Caco-2 (cell line): ENCODE measurements around the gene MRPL58. TPM values are rescaled to one million over a fixed set of nuclear protein-coding genes. Genes with fewer than 3 reads are reported as not detected.

Experiments used
- BruUV-seq: library from RNA; stranded (reverse); fragments of 400-500 nt; replicated peaks from 2 replicates; lab custom pipeline; 2021; lab: Mats Ljungman, UMichigan
- CTCF ChIA-PET: fragments of 300-600 bp; sonication (Branson Sonifier 250); formaldehyde crosslinking; loops from one replicate; lab custom pipeline; 2022; ENCODE audit warnings: antibody characterized with exemption; lab: Charles Lee
- POLR2A ChIA-PET: fragments of 300-600 bp; sonication (Branson Sonifier 250); formaldehyde crosslinking; loops from one replicate; lab custom pipeline; 2022; ENCODE audit warnings: antibody characterized with exemption; lab: Charles Lee
- DNase-seq, 2 experiments: peaks; one replicate each; pipeline versions ENCODE4 v3.0.0 to v3.0.0-alpha.2; 2020 to 2022
- H3K27me3 ChIP-seq: replicated peaks from 2 replicates; pipeline ENCODE4 v1.6.0; 2011; ENCODE audit warnings: low read length; ENCODE audit not compliant: control insufficient read depth, insufficient read depth
- H3K36me3 ChIP-seq: 2 replicates; pipeline ENCODE4 v1.5.1; 2011; ENCODE audit warnings: low read length; ENCODE audit not compliant: control insufficient read depth, insufficient read depth
- H3K4me1 ChIP-seq: fragments of 250-450 bp; sonication (Bioruptor Pico); 2 replicates; pipeline ENCODE4 v1.5.1; 2020; ENCODE audit warnings: mild to moderate bottlenecking
- H3K4me3 ChIP-seq: 2 replicates; pipeline ENCODE4 v1.5.1; 2011; ENCODE audit warnings: low read depth, mild to moderate bottlenecking, control low read depth, low read length
- H3K9me3 ChIP-seq: fragments of 250-450 bp; sonication (Bioruptor Pico); 2 replicates; pipeline ENCODE4 v1.5.1; 2020; ENCODE audit warnings: mild to moderate bottlenecking, moderate library complexity
- H3K27ac Mint-ChIP-seq: one replicate; pipeline ENCODE4 v1.8.0; 2022; ENCODE audit warnings: mixed read lengths; ENCODE audit not compliant: unreplicated experiment
- H3K27me3 Mint-ChIP-seq: one replicate; pipeline ENCODE4 v1.8.0; 2022; ENCODE audit warnings: mixed read lengths; ENCODE audit not compliant: insufficient read depth, unreplicated experiment
- H3K36me3 Mint-ChIP-seq: one replicate; pipeline ENCODE4 v1.8.0; 2022; ENCODE audit warnings: mild to moderate bottlenecking, mixed read lengths; ENCODE audit not compliant: insufficient read depth, unreplicated experiment
- H3K4me1 Mint-ChIP-seq: one replicate; pipeline ENCODE4 v1.8.0; 2022; ENCODE audit warnings: low read depth, mixed read lengths; ENCODE audit not compliant: unreplicated experiment
- H3K4me3 Mint-ChIP-seq: one replicate; pipeline ENCODE4 v1.8.0; 2022; ENCODE audit warnings: mild to moderate bottlenecking, moderate library complexity, mixed read lengths; ENCODE audit not compliant: unreplicated experiment
- H3K9me3 Mint-ChIP-seq: one replicate; pipeline ENCODE4 v1.8.0; 2022; ENCODE audit warnings: mixed read lengths; ENCODE audit not compliant: unreplicated experiment
- CTCF ChIP-seq, 2 experiments: fragments of 200-600 bp in 1 of 2; IDR thresholded peaks; 1 replicate in 1 of 2; 2 replicates in 1 of 2; pipeline versions ENCODE4 v1.5.1 to v1.8.0; 2011 to 2022; ENCODE audit warnings: antibody characterized with exemption in 1 of 2, control low read depth in 1 of 2, inconsistent platforms in 1 of 2, low read depth in 1 of 2, low read length in 1 of 2, mild to moderate bottlenecking in 1 of 2, moderate library complexity in 1 of 2; ENCODE audit not compliant: insufficient read depth in 1 of 2, severe bottlenecking in 1 of 2, unreplicated experiment in 1 of 2
- intact Hi-C: fragments of 100-400 bp; cut with micrococcal nuclease; formaldehyde crosslinking; loops from one replicate; pipeline ENCODE4 v1.10.0; 2022; ENCODE audit not compliant: unreplicated experiment
- total RNA-seq: library from RNA; stranded (reverse); gene quantifications from 2 replicates; pipeline ENCODE4 v1.2.3, GENCODE V29; 2022

The MRPL58 gene
- total RNA-seq, 1 experiment from 2014 or later, result 61.0 TPM

DNA sequence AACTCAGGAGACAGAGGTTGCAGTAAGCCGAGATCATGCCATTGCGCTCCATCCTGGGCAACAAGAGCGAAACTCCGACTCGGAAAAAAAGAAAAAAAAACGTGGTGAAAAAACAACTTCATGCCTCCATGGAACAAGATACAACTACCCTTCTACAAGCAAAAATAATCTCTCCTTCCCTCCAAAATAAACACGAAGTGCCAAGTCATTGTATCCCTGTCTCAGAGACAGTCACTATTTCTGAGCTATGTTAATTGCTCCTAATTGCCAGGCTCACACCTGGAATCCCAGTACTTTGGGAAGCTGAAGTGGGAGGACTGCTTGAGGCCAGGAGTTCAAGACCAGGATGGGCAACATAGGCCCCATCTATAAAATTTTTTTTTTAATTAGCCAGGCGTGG, 56.3 kb downstream of the MRPL58 start:
- intact Hi-C loops, result loop anchor here (5.0 kb wide), 1 partner anchor 39 kb away; the partner anchor contains the start of gene ARMC7
- no peak for DNase-seq
- H3K36me3 ChIP-seq, result peaks cover 4% of the 10 kb centered on the region; the same call in 1 of the 2 replicates
- Mint-ChIP-seq H3K27me3 (no peaks in the 10 kb centered on the region), H3K4me3 (no peak overlapping the region), H3K9me3 (no peaks in the 10 kb centered on the region), H3K4me1 (peaks cover 7% of the 10 kb centered on the region), H3K27ac (no peak overlapping the region), H3K36me3 (peaks cover 23% of the 10 kb centered on the region)
- no peak overlapping the region for H3K4me3 ChIP-seq
- CTCF ChIA-PET, result interaction anchor here (0.5 to 2.9 kb wide), 6 partner anchors 9 to 621 kb away, joined by 3 to 16 read pairs (median 4); partner anchors contain the start of gene MRPL58
- no TSS peak for BruUV-seq
- H3K4me1 ChIP-seq, result no peaks in the 10 kb centered on the region
- no peak for TF ChIP-seq CTCF (IDR thresholded peaks at IDR 0.05; ENCODE audit: insufficient read depth in 1 of 2, low read depth in 1 of 2, low read length in 1 of 2, severe bottlenecking in 1 of 2, unreplicated experiment in 1 of 2)
- POLR2A ChIA-PET, result no interaction called here
- H3K9me3 ChIP-seq, result no peaks in the 10 kb centered on the region
- no peaks in the 10 kb centered on the region for H3K27me3 ChIP-seq

DNA sequence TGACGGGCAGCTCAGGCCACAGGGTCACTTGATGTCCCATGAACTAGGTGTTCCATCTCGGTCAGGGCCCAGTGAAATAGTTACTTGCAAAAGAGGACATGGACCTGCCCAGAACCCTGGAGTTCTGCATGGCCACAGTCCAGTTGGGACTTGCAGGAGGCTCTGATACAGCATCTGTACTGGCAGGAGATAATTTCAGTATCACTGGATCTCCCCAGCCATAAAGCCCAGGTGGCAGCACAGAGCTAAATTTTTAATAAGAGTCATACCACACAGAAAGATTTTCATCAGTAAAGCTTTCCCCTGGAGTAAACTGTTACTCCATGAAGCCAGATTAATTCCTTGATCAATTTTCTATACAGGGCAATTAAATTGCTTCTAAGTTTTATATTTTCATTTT, 57.3 kb downstream of the MRPL58 start:
- no peaks in the 10 kb centered on the region for H3K9me3 Mint-ChIP-seq
- H3K36me3 ChIP-seq, result no peaks in the 10 kb centered on the region
- no peak overlapping the region for H3K27ac Mint-ChIP-seq
- no peaks in the 10 kb centered on the region for H3K27me3 ChIP-seq
- intact Hi-C loops, result loop anchor here (5.0 kb wide), 1 partner anchor 38 kb away; the partner anchor contains the start of gene ARMC7
- ChIA-PET POLR2A (no interaction called here), CTCF (interaction anchor here (0.5 to 2.9 kb wide), 11 partner anchors 10 to 133 kb away, joined by 3 to 16 read pairs (median 4); partner anchors contain the start of genes ARMC7, MRPL58 and SLC16A5)
- no peaks in the 10 kb centered on the region for H3K9me3 ChIP-seq
- no TSS peak for BruUV-seq
- H3K27me3 Mint-ChIP-seq, result no peaks in the 10 kb centered on the region
- DNase-seq, result peak in 1 of 2 experiments; percentile 51
- TF ChIP-seq CTCF (IDR thresholded peaks at IDR 0.05; ENCODE audit: insufficient read depth in 1 of 2, low read depth in 1 of 2, low read length in 1 of 2, severe bottlenecking in 1 of 2, unreplicated experiment in 1 of 2), result peak; percentile 16 to 34
- H3K4me3 Mint-ChIP-seq, result no peak overlapping the region
- H3K4me1 Mint-ChIP-seq, result peaks cover 7% of the 10 kb centered on the region
- no peak overlapping the region for H3K4me3 ChIP-seq
- peaks cover 13% of the 10 kb centered on the region for H3K36me3 Mint-ChIP-seq
- no peaks in the 10 kb centered on the region for H3K4me1 ChIP-seq

Other genes starting within 250 kb of the MRPL58 start
- gene NAT9, start 236.3 kb upstream of the MRPL58 start, total RNA-seq, result 84.5 and 89.5 TPM in 2 replicates
- gene GRIN2C, start 152.8 kb upstream of the MRPL58 start, total RNA-seq, result 4.8 and 5.2 TPM in 2 replicates
- gene FDXR, start 139.7 kb upstream of the MRPL58 start, total RNA-seq, result 19.0 and 20.6 TPM in 2 replicates
- 2.6 and 3.1 TPM in 2 replicates for gene FADS6, start 119.0 kb upstream of the MRPL58 start, total RNA-seq
- 0.48 and 0.77 TPM in 2 replicates for gene USH1G, start 89.4 kb upstream of the MRPL58 start, total RNA-seq
- not detected in 2 replicates for gene OTOP2, start 88.4 kb upstream of the MRPL58 start, total RNA-seq
- gene OTOP3, start 76.8 kb upstream of the MRPL58 start, total RNA-seq, result not detected in 2 replicates
- gene HID1, start 39.9 kb upstream of the MRPL58 start, total RNA-seq, result 29.8 and 30.4 TPM in 2 replicates
- 30.9 and 31.6 TPM in 2 replicates for gene CDR2L, start 25.0 kb upstream of the MRPL58 start, total RNA-seq
- 316 and 326 TPM in 2 replicates for gene ATP5PD, start 34.3 kb downstream of the MRPL58 start, total RNA-seq
- gene KCTD2, start 34.6 kb downstream of the MRPL58 start, total RNA-seq, result 27.9 and 28.8 TPM in 2 replicates
- gene SLC16A5, start 75.3 kb downstream of the MRPL58 start, total RNA-seq, result 27.7 and 33.8 TPM in 2 replicates
- 23.6 and 26.0 TPM in 2 replicates for gene ARMC7, start 97.3 kb downstream of the MRPL58 start, total RNA-seq
- gene NT5C, start 119.1 kb downstream of the MRPL58 start, total RNA-seq, result 59.3 and 68.4 TPM in 2 replicates
- gene JPT1, start 141.8 kb downstream of the MRPL58 start, total RNA-seq, result 210 and 244 TPM in 2 replicates
- 675 and 693 TPM in 2 replicates for gene SUMO2, start 170.3 kb downstream of the MRPL58 start, total RNA-seq
- 119 and 142 TPM in 2 replicates for gene NUP85, start 193.0 kb downstream of the MRPL58 start, total RNA-seq
- gene GGA3, start 248.9 kb downstream of the MRPL58 start, total RNA-seq, result 90.2 and 94.4 TPM in 2 replicates
- gene MRPS7, start 249.2 kb downstream of the MRPL58 start, total RNA-seq, result 123 and 125 TPM in 2 replicates